Measurements from ENCODE around the gene SLC27A5. TPM values are rescaled to one million over a fixed set of nuclear protein-coding genes. Genes with fewer than 3 reads are reported as not detected.

Gene SLC27A5
- total and polyA plus RNA-seq, 2 of the 13 experiments (the other 11 are each of a cell fraction or from before 2014, with no cell fraction given): 30.3 to 40.2 TPM

DNA sequence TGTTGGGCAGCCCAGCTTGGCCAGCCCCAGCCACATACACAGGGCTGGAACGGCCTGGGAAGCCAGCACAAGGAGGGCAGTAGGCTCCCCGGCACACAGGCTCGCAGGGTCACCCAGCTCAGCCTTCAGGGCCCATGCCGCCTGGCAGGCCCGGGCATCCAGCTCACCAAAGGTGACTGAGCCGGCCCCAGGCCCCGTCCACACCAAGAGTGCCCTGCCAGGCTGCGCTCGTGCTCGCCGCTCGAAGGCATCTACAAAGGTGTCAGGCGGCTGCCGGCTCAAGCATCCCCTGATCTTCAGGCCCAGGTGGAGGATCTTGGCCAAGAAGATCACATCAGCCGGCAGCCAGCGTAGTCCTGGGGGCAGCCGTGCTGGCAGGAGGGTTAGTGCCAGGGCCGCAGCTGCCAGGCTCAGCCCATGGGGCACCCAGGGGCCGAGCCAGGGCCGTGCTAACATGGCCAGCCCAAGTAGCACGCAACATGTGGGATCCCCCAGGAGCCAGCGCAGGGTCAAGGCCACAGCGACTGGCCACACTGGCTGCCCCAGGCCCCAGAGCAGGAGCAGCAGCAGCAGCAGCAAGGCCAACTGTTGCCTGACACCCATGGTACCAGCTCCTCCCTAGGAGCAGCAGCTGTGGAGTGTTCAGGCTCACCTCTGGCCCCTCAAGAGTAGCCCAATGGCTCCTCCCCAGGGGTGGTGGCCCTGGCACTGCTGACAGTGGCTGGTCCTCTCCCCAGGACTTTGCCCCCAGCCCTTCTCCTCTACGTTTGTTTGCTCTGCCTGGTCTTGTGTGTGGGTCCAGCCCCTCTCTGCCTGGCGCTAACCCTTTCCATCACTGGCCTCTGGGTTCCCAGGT, at the start of gene SLC27A5 (continued):
- TF ChIP-seq, protein P1, sequence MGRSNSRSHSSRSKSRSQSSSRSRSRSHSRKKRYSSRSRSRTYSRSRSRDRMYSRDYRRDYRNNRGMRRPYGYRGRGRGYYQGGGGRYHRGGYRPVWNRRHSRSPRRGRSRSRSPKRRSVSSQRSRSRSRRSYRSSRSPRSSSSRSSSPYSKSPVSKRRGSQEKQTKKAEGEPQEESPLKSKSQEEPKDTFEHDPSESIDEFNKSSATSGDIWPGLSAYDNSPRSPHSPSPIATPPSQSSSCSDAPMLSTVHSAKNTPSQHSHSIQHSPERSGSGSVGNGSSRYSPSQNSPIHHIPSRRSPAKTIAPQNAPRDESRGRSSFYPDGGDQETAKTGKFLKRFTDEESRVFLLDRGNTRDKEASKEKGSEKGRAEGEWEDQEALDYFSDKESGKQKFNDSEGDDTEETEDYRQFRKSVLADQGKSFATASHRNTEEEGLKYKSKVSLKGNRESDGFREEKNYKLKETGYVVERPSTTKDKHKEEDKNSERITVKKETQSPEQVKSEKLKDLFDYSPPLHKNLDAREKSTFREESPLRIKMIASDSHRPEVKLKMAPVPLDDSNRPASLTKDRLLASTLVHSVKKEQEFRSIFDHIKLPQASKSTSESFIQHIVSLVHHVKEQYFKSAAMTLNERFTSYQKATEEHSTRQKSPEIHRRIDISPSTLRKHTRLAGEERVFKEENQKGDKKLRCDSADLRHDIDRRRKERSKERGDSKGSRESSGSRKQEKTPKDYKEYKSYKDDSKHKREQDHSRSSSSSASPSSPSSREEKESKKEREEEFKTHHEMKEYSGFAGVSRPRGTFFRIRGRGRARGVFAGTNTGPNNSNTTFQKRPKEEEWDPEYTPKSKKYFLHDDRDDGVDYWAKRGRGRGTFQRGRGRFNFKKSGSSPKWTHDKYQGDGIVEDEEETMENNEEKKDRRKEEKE (IDR thresholded peaks at IDR 0.05): no peak
- TF ChIP-seq IRF2 (CRISPR knock-in tag; IDR thresholded peaks at IDR 0.05) (peak; percentile 42; the same call in 1 of the 2 replicates), ZNF644 (CRISPR knock-in tag; IDR thresholded peaks at IDR 0.05; ENCODE audit: low read depth) (peak; percentile 58; the same call in 1 of the 2 replicates), CEBPB (IDR thresholded peaks at IDR 0.05; ENCODE audit: borderline replicate concordance, low read depth, low read length) (no peak), NCOR1 (IDR thresholded peaks at IDR 0.05; ENCODE audit: borderline replicate concordance, low read length) (peak; percentile 35; the same call in 1 of the 2 replicates), GABPA (IDR thresholded peaks at IDR 0.05; ENCODE audit: low read depth, low read length) (no peak), GABPA (CRISPR knock-in tag; IDR thresholded peaks at IDR 0.05; ENCODE audit: low read depth) (peak; percentile 57; the same call in 1 of the 2 replicates), SRSF1 (optimal IDR thresholded peaks at IDR 0.05; ENCODE audit: low read depth, low read length) (no peak), ZNF839 (CRISPR knock-in tag; IDR thresholded peaks at IDR 0.05; ENCODE audit: borderline replicate concordance) (no peak), POLR2AphosphoS2 (IDR thresholded peaks at IDR 0.05; ENCODE audit: low read depth, low read length) (no peak), ZNF335 (CRISPR knock-in tag; IDR thresholded peaks at IDR 0.05) (no peak), ZNF552 (CRISPR knock-in tag; IDR thresholded peaks at IDR 0.05; ENCODE audit: borderline replicate concordance) (0 out of 2 replicates have a peak, but pooled peaks have one; percentile 48), CREM (IDR thresholded peaks at IDR 0.05) (peak; percentile 42; the same call in 1 of the 2 replicates), CREM (CRISPR knock-in tag; IDR thresholded peaks at IDR 0.05) (no peak), KMT2B (CRISPR knock-in tag; IDR thresholded peaks at IDR 0.05) (no peak), ZSCAN25 (CRISPR knock-in tag; IDR thresholded peaks at IDR 0.05) (no peak), ZNF788 (CRISPR knock-in tag; IDR thresholded peaks at IDR 0.05; ENCODE audit: borderline replicate concordance) (peak; percentile 73; the same call in 1 of the 2 replicates), MBNL3 (CRISPR knock-in tag; conservative IDR thresholded peaks at IDR 0.05) (no peak), HOXA3 (CRISPR knock-in tag; IDR thresholded peaks at IDR 0.05) (peak; percentile 53; the same call in 1 of the 2 replicates), SP4 (CRISPR knock-in tag; IDR thresholded peaks at IDR 0.05) (peak; percentile 58; the same call in 1 of the 2 replicates)
- TF ChIP-seq, protein P2, sequence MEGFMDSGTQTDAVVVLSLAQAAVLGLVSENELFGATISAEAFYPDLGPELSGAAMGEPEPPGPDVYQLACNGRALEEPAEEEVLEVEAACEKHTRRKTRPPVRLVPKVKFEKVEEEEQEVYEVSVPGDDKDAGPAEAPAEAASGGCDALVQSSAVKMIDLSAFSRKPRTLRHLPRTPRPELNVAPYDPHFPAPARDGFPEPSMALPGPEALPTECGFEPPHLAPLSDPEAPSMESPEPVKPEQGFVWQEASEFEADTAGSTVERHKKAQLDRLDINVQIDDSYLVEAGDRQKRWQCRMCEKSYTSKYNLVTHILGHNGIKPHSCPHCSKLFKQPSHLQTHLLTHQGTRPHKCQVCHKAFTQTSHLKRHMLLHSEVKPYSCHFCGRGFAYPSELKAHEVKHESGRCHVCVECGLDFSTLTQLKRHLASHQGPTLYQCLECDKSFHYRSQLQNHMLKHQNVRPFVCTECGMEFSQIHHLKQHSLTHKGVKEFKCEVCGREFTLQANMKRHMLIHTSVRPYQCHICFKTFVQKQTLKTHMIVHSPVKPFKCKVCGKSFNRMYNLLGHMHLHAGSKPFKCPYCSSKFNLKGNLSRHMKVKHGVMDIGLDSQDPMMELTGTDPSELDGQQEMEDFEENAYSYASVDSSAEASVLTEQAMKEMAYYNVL (CRISPR knock-in tag; IDR thresholded peaks at IDR 0.05; ENCODE audit: borderline replicate concordance): 0 out of 2 replicates have a peak, but pooled peaks have one; percentile 19
- TF ChIP-seq, protein P3, sequence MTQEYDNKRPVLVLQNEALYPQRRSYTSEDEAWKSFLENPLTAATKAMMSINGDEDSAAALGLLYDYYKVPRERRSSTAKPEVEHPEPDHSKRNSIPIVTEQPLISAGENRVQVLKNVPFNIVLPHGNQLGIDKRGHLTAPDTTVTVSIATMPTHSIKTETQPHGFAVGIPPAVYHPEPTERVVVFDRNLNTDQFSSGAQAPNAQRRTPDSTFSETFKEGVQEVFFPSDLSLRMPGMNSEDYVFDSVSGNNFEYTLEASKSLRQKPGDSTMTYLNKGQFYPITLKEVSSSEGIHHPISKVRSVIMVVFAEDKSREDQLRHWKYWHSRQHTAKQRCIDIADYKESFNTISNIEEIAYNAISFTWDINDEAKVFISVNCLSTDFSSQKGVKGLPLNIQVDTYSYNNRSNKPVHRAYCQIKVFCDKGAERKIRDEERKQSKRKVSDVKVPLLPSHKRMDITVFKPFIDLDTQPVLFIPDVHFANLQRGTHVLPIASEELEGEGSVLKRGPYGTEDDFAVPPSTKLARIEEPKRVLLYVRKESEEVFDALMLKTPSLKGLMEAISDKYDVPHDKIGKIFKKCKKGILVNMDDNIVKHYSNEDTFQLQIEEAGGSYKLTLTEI (CRISPR knock-in tag; conservative IDR thresholded peaks at IDR 0.05): no peak
- TF ChIP-seq, protein P4, sequence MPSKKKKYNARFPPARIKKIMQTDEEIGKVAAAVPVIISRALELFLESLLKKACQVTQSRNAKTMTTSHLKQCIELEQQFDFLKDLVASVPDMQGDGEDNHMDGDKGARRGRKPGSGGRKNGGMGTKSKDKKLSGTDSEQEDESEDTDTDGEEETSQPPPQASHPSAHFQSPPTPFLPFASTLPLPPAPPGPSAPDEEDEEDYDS (CRISPR knock-in tag; IDR thresholded peaks at IDR 0.05): peak; percentile 75

Measured in HepG2 (cell line).